K562 (cell line): ENCODE measurements around the gene TBC1D17. TPM values are rescaled to one million over a fixed set of nuclear protein-coding genes. Genes with fewer than 3 reads are reported as not detected.

Experiments
- AFF4 ChIP-seq: sonication (generic); formaldehyde crosslinking; IDR thresholded peaks from 2 replicates; pipeline ENCODE4 v1.8.0; 2023; ENCODE audit warnings: mild to moderate bottlenecking, missing genetic modification reagents
- BCOR ChIP-seq: fragments of 450-650 bp; IDR thresholded peaks from 2 replicates; pipeline ENCODE4 v1.6.1; 2016
- BHLHE40 ChIP-seq: IDR thresholded peaks from 2 replicates; pipeline ENCODE4 v1.6.1; 2011; ENCODE audit warnings: low read length, improper control_type of control experiment
- BRCA1 ChIP-seq, 2 experiments: fragments of 450-650 bp in 1 of 2; sonication (generic) in 1 of 2; formaldehyde crosslinking in 1 of 2; IDR thresholded peaks; 2 replicates each; pipeline versions ENCODE4 v1.5.0 to v1.6.1; 2017 to 2020; ENCODE audit warnings: mild to moderate bottlenecking in 1 of 2, missing genetic modification reagents in 1 of 2
- CBX1 ChIP-seq: sonication (generic); IDR thresholded peaks from 2 replicates; pipeline ENCODE4 v1.6.1; 2016; ENCODE audit warnings: antibody characterized with exemption, low read depth, mild to moderate bottlenecking
- ETS2 ChIP-seq: IDR thresholded peaks from 2 replicates; pipeline ENCODE4 v1.6.1; 2016; ENCODE audit warnings: borderline replicate concordance, missing genetic modification characterization, mild to moderate bottlenecking, moderate library complexity, missing compliant biosample characterization; ENCODE audit not compliant: poor library complexity, severe bottlenecking
- GABPB2 ChIP-seq: fragments of 250-450 bp; sonication (Bioruptor Pico); conservative IDR thresholded peaks from 2 replicates; pipeline ENCODE4 v1.5.1; 2021; ENCODE audit warnings: mild to moderate bottlenecking
- HDAC2 ChIP-seq: fragments of 450-650 bp; IDR thresholded peaks from 2 replicates; pipeline ENCODE4 v1.6.1; 2016; ENCODE audit warnings: mild to moderate bottlenecking
- HNRNPK ChIP-seq: fragments of 200-400 bp; formaldehyde crosslinking; IDR thresholded peaks from one replicate; pipeline ENCODE4 v1.6.1; 2018; ENCODE audit warnings: mild to moderate bottlenecking, low read depth, low read length; ENCODE audit not compliant: poor library complexity, severe bottlenecking
- MLLT1 ChIP-seq, 2 experiments: fragments of 450-650 bp; IDR thresholded peaks; 2 replicates each; pipeline ENCODE4 v1.6.1; 2016
- PHB ChIP-seq: fragments of 250-450 bp; sonication (Bioruptor Pico); IDR thresholded peaks from 2 replicates; pipeline ENCODE4 v1.5.0; 2021
- PHF20 ChIP-seq: fragments of 450-650 bp; IDR thresholded peaks from 2 replicates; pipeline ENCODE4 v1.6.1; 2018; ENCODE audit not compliant: partially characterized antibody
- PREB ChIP-seq: sonication (generic); formaldehyde crosslinking; IDR thresholded peaks from 2 replicates; pipeline ENCODE4 v1.8.1; 2023; ENCODE audit warnings: mild to moderate bottlenecking, missing genetic modification reagents
- TCF7 ChIP-seq: sonication (generic); IDR thresholded peaks from 2 replicates; pipeline ENCODE4 v1.6.1; 2016; ENCODE audit warnings: antibody characterized with exemption, borderline replicate concordance
- TEAD1 ChIP-seq, 2 experiments: fragments of 450-650 bp in 1 of 2; sonication (generic) in 1 of 2; formaldehyde crosslinking; IDR thresholded peaks; 2 replicates each; pipeline versions ENCODE4 v1.4.0 to v1.8.0; 2020 to 2022; ENCODE audit warnings: mild to moderate bottlenecking in 2 of 2, missing genetic modification reagents in 1 of 2
- ZKSCAN1 ChIP-seq: fragments of 150-350 bp; IDR thresholded peaks from 2 replicates; pipeline ENCODE4 v1.6.1; 2016; ENCODE audit warnings: low read depth, low read length
- ZNF197 ChIP-seq: fragments of 200-800 bp; sonication (Bioruptor generic); IDR thresholded peaks from 2 replicates; pipeline ENCODE4 v1.6.1; 2016; ENCODE audit warnings: low read depth, missing genetic modification characterization, missing compliant biosample characterization
- ZNF23 ChIP-seq: fragments of 250-450 bp; sonication (Bioruptor Pico); IDR thresholded peaks from 2 replicates; pipeline ENCODE4 v1.4.0; 2020; ENCODE audit warnings: mild to moderate bottlenecking
- polyA plus RNA-seq, 8 experiments: library from polyadenylated mRNA; depleted of rRNA in 4 of 8; stranded (reverse) in 5 of 8; unstranded in 3 of 8; fragments of >200 nt; fragmentation: Nextera tagmentation in 2 of 8; fragmentation: Illumina TruSeq in 1 of 8; extraction: Ambion mirVana in 2 of 8; extraction: Trizol in 1 of 8; gene quantifications; 2 replicates each; pipeline versions ENCODE4 v1.2.1 to v1.2.3, GENCODE V29; 2011 to 2014; ENCODE audit warnings: inconsistent platforms in 1 of 8, missing spikeins in 1 of 8
- total RNA-seq, 7 experiments: library from RNA; depleted of rRNA in 6 of 7; stranded (reverse); fragments of >200 nt in 6 of 7; fragmentation: Illumina TruSeq in 2 of 7; extraction: Trizol in 2 of 7; gene quantifications; 2 replicates each; pipeline versions ENCODE4 v1.2.1 to v1.2.3, GENCODE V29; 2011 to 2021; ENCODE audit warnings: low replicate concordance in 1 of 7
- TF ChIP-seq, protein P1 (sequence below): fragments of 450-650 bp; conservative IDR thresholded peaks from 2 replicates; pipeline ENCODE4 v1.6.1; 2016; ENCODE audit warnings: missing genetic modification characterization, low read depth, mild to moderate bottlenecking, control low read depth, missing compliant biosample characterization

Gene TBC1D17
- total and polyA plus RNA-seq, 9 of the 15 experiments (the other 6 are each of a cell fraction or from before 2014, with no cell fraction given): 0.42 to 16.0 (median 3.8) TPM

- TF ChIP-seq PREB (CRISPR knock-in tag): 0 out of 2 replicates have a peak, but pooled peaks have one; percentile 20
- TF ChIP-seq, protein P1, sequence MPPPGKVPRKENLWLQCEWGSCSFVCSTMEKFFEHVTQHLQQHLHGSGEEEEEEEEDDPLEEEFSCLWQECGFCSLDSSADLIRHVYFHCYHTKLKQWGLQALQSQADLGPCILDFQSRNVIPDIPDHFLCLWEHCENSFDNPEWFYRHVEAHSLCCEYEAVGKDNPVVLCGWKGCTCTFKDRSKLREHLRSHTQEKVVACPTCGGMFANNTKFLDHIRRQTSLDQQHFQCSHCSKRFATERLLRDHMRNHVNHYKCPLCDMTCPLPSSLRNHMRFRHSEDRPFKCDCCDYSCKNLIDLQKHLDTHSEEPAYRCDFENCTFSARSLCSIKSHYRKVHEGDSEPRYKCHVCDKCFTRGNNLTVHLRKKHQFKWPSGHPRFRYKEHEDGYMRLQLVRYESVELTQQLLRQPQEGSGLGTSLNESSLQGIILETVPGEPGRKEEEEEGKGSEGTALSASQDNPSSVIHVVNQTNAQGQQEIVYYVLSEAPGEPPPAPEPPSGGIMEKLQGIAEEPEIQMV (tag): peak; percentile 94
- no peak for TF ChIP-seq GABPB2 (CRISPR knock-in tag)
- TF ChIP-seq ZKSCAN1: 0 out of 2 replicates have a peak, but pooled peaks have one; percentile 15
- 0 out of 2 replicates have a peak, but pooled peaks have one; percentile 37 for TF ChIP-seq BCOR
- no peak for TF ChIP-seq BRCA1 (IDR thresholded peaks at IDR 0.05)
- TF ChIP-seq BRCA1 (CRISPR knock-in tag; IDR thresholded peaks at IDR 0.05): no peak
- TF ChIP-seq HNRNPK: no peak
- TF ChIP-seq ZNF23: no peak
- 0 out of 2 replicates have a peak, but pooled peaks have one; percentile 33 for TF ChIP-seq PHB (CRISPR knock-in tag)
- 0 out of 2 replicates have a peak, but pooled peaks have one; percentile 21 for TF ChIP-seq TCF7
- TF ChIP-seq PHF20: no peak
- TF ChIP-seq TEAD1 (CRISPR knock-in tag; IDR thresholded peaks at IDR 0.05): no peak
- TF ChIP-seq CBX1: 0 out of 2 replicates have a peak, but pooled peaks have one; percentile 34
- TF ChIP-seq ZNF197 (CRISPR knock-in tag): no peak
- TF ChIP-seq ETS2 (tag): no peak
- peak in 1 of 2 experiments; percentile 17; a peak in 1 of 4 replicates for TF ChIP-seq MLLT1 (IDR thresholded peaks at IDR 0.05)
- no peak for TF ChIP-seq BHLHE40
- 0 out of 2 replicates have a peak, but pooled peaks have one; percentile 13 for TF ChIP-seq HDAC2
- TF ChIP-seq AFF4: no peak
These were observed 60.4 kb downstream of the TBC1D17 start (continued) for GRCh38 chr19:49937750-49938381.
